ENCODE data around the gene GRIN2A.

GRIN2A gene

DNA sequence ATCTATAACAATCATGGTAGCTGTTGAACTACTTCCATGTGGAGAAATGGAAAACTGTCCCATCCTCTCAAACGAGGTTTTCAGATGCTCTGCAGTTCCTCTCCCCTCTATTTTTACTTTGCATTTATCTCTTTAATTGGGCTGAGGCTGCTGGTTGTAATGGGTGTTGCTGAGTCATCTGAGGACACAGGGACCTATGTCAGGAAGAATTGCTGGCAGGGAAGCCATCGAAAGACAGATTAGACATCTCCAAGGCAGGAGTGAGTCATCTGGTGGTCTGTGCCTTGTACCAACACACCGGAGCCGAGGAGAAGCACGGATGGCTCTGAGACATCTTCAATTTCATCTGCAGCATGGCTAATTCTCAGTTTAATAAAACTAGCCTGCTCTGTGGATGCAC lies 394.5 kb downstream of the GRIN2A start:
- ATAC-seq = no peak
- no peak for TF ChIP-seq ZNF70 (CRISPR knock-in tag; IDR thresholded peaks at IDR 0.05)
- TF ChIP-seq, protein P1, sequence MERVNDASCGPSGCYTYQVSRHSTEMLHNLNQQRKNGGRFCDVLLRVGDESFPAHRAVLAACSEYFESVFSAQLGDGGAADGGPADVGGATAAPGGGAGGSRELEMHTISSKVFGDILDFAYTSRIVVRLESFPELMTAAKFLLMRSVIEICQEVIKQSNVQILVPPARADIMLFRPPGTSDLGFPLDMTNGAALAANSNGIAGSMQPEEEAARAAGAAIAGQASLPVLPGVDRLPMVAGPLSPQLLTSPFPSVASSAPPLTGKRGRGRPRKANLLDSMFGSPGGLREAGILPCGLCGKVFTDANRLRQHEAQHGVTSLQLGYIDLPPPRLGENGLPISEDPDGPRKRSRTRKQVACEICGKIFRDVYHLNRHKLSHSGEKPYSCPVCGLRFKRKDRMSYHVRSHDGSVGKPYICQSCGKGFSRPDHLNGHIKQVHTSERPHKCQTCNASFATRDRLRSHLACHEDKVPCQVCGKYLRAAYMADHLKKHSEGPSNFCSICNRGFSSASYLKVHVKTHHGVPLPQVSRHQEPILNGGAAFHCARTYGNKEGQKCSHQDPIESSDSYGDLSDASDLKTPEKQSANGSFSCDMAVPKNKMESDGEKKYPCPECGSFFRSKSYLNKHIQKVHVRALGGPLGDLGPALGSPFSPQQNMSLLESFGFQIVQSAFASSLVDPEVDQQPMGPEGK (CRISPR knock-in tag; IDR thresholded peaks at IDR 0.05; ENCODE audit: borderline replicate concordance) = no peak
- no peak for TF ChIP-seq ISL1 (CRISPR knock-in tag; IDR thresholded peaks at IDR 0.05)
- TF ChIP-seq ZC3H10 (CRISPR knock-in tag; IDR thresholded peaks at IDR 0.05) = no peak
- TF ChIP-seq RARB (CRISPR knock-in tag; IDR thresholded peaks at IDR 0.05) = no peak
- TF ChIP-seq, protein P2, sequence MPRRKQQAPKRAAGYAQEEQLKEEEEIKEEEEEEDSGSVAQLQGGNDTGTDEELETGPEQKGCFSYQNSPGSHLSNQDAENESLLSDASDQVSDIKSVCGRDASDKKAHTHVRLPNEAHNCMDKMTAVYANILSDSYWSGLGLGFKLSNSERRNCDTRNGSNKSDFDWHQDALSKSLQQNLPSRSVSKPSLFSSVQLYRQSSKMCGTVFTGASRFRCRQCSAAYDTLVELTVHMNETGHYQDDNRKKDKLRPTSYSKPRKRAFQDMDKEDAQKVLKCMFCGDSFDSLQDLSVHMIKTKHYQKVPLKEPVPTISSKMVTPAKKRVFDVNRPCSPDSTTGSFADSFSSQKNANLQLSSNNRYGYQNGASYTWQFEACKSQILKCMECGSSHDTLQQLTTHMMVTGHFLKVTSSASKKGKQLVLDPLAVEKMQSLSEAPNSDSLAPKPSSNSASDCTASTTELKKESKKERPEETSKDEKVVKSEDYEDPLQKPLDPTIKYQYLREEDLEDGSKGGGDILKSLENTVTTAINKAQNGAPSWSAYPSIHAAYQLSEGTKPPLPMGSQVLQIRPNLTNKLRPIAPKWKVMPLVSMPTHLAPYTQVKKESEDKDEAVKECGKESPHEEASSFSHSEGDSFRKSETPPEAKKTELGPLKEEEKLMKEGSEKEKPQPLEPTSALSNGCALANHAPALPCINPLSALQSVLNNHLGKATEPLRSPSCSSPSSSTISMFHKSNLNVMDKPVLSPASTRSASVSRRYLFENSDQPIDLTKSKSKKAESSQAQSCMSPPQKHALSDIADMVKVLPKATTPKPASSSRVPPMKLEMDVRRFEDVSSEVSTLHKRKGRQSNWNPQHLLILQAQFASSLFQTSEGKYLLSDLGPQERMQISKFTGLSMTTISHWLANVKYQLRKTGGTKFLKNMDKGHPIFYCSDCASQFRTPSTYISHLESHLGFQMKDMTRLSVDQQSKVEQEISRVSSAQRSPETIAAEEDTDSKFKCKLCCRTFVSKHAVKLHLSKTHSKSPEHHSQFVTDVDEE (CRISPR knock-in tag; IDR thresholded peaks at IDR 0.05) = no peak
- TF ChIP-seq ESRRG (CRISPR knock-in tag; IDR thresholded peaks at IDR 0.05) = no peak
- no peak for TF ChIP-seq TCF4 (CRISPR knock-in tag; IDR thresholded peaks at IDR 0.05; ENCODE audit: borderline replicate concordance)
- TF ChIP-seq CSDC2 (CRISPR knock-in tag; IDR thresholded peaks at IDR 0.05) = no peak

DNA sequence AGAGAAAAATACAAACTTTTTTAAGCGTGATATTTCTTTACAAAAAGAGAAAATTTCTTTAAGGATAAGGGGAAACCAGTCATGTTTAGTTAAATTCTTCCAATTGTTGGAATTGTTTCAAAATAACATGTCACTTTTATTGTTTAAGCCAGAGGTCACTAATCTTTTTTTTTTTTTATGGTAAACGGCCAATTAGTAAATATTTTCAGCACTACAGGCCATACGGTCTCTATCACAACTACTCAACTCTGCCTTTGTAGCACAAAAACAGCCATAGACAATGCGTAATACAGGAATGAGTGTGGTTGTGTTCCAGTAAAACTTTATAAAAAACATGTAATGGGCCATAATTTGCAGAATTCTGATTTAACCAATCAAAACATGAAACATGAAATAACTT lies 401.4 kb downstream of the GRIN2A start:
- TF ChIP-seq CSDC2 (CRISPR knock-in tag; IDR thresholded peaks at IDR 0.05) (no peak), ZNF565 (CRISPR knock-in tag; conservative IDR thresholded peaks at IDR 0.05; ENCODE audit: low read depth) (no peak), RARB (CRISPR knock-in tag; IDR thresholded peaks at IDR 0.05) (no peak), ESRRG (CRISPR knock-in tag; IDR thresholded peaks at IDR 0.05) (no peak), GLIS3 (CRISPR knock-in tag; IDR thresholded peaks at IDR 0.05) (no peak), BACH2 (CRISPR knock-in tag; IDR thresholded peaks at IDR 0.05; ENCODE audit: borderline replicate concordance) (no peak), ZNF70 (CRISPR knock-in tag; IDR thresholded peaks at IDR 0.05) (no peak)
- TF ChIP-seq, protein P3, sequence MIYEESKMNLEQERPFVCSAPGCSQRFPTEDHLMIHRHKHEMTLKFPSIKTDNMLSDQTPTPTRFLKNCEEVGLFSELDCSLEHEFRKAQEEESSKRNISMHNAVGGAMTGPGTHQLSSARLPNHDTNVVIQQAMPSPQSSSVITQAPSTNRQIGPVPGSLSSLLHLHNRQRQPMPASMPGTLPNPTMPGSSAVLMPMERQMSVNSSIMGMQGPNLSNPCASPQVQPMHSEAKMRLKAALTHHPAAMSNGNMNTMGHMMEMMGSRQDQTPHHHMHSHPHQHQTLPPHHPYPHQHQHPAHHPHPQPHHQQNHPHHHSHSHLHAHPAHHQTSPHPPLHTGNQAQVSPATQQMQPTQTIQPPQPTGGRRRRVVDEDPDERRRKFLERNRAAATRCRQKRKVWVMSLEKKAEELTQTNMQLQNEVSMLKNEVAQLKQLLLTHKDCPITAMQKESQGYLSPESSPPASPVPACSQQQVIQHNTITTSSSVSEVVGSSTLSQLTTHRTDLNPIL (CRISPR knock-in tag; IDR thresholded peaks at IDR 0.05; ENCODE audit: low read depth) = no peak
- ATAC-seq = no peak

DNA sequence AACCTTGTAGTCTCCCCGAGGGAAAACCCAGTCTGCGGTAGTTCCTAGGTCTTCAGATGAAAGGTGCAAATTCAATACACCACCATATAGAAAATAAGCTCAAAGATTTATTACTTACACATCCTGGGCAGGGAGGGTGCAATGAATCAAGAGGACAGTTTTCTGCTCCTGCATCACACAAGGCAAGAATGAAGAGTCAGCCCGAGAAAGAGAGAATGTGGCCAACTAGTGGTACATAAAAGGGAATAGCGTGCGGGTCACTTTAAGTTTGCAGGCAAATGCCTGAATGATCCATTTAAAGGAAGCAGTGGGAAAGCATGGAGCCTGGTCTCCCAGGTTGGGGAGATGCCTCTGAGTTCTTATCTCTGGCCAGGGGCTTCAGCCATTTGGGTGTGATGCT lies 403.4 kb downstream of the GRIN2A start:
- ATAC-seq = no peak
- no peak for TF ChIP-seq ARNTL (CRISPR knock-in tag; IDR thresholded peaks at IDR 0.05; ENCODE audit: borderline replicate concordance, low read depth)
- no peak for TF ChIP-seq RARB (CRISPR knock-in tag; IDR thresholded peaks at IDR 0.05)
- no peak for TF ChIP-seq ZFP30 (CRISPR knock-in tag; IDR thresholded peaks at IDR 0.05)
- TF ChIP-seq, protein P1 (CRISPR knock-in tag; IDR thresholded peaks at IDR 0.05; ENCODE audit: borderline replicate concordance) = no peak
- TF ChIP-seq, protein P4, sequence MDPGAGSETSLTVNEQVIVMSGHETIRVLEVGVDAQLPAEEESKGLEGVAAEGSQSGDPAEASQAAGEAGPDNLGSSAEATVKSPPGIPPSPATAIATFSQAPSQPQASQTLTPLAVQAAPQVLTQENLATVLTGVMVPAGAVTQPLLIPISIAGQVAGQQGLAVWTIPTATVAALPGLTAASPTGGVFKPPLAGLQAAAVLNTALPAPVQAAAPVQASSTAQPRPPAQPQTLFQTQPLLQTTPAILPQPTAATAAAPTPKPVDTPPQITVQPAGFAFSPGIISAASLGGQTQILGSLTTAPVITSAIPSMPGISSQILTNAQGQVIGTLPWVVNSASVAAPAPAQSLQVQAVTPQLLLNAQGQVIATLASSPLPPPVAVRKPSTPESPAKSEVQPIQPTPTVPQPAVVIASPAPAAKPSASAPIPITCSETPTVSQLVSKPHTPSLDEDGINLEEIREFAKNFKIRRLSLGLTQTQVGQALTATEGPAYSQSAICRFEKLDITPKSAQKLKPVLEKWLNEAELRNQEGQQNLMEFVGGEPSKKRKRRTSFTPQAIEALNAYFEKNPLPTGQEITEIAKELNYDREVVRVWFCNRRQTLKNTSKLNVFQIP (CRISPR knock-in tag; IDR thresholded peaks at IDR 0.05; ENCODE audit: borderline replicate concordance, low read depth) = no peak
- no peak for TF ChIP-seq TCF4 (CRISPR knock-in tag; IDR thresholded peaks at IDR 0.05; ENCODE audit: borderline replicate concordance)
- TF ChIP-seq, protein P5, sequence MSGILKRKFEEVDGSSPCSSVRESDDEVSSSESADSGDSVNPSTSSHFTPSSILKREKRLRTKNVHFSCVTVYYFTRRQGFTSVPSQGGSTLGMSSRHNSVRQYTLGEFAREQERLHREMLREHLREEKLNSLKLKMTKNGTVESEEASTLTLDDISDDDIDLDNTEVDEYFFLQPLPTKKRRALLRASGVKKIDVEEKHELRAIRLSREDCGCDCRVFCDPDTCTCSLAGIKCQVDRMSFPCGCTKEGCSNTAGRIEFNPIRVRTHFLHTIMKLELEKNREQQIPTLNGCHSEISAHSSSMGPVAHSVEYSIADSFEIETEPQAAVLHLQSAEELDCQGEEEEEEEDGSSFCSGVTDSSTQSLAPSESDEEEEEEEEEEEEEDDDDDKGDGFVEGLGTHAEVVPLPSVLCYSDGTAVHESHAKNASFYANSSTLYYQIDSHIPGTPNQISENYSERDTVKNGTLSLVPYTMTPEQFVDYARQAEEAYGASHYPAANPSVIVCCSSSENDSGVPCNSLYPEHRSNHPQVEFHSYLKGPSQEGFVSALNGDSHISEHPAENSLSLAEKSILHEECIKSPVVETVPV (CRISPR knock-in tag; IDR thresholded peaks at IDR 0.05) = no peak
- TF ChIP-seq ZC3H10 (CRISPR knock-in tag; IDR thresholded peaks at IDR 0.05) = no peak
- TF ChIP-seq SNAI2 (CRISPR knock-in tag; IDR thresholded peaks at IDR 0.05) = no peak

All from SK-N-SH treated with all-trans-retinoic acid at 6 μM for 48 hours (cell line).